A549 treated with DMSO at 1 μM for 4 hours (cell line): ENCODE results near the gene NR0B2. TPM values are rescaled to one million over a fixed set of nuclear protein-coding genes. Genes with fewer than 3 reads are reported as not detected.

Experiments
- total RNA-seq: library from RNA; stranded (reverse); fragments of 200-300 nt; extraction: Qiagen RNA extraction; gene quantifications from 5 replicates; pipeline ENCODE4 v1.2.3, GENCODE V29; 2022; ENCODE audit warnings: low read depth

Gene NR0B2
- 0.08 to 0.09 TPM in 2 of 5 replicates, not detected in the others for total RNA-seq

GRCh38 chr1:26913754-26914619, at the start of gene NR0B2:
TSS of gene NR0B2 (minus strand) at chr1:26913975. CDS start at chr1:26913940, 35 bp downstream.

GRCh38 chr1:26959722-26960624, 46.2 kb upstream of the NR0B2 start, which contains the start of gene KDF1:
TSS of gene KDF1 (minus strand) at chr1:26960468. CDS start at chr1:26952380, 8,088 bp downstream.

GRCh38 chr1:26921540-26922430, 8.0 kb upstream of the NR0B2 start, which contains the start of gene NUDC:
TSS of gene NUDC (plus strand) at chr1:26921743. CDS start at chr1:26921849, 106 bp downstream.

GRCh38 chr1:26900001-26900814, 13.6 kb downstream of the NR0B2 start, which contains the start of gene GPATCH3:
TSS of gene GPATCH3 (minus strand) at chr1:26900467. CDS start at chr1:26900442, 25 bp downstream.

GRCh38 chr1:26889551-26890466, 24.0 kb downstream of the NR0B2 start, which contains the start of gene GPN2:
TSS of gene GPN2 (minus strand) at chr1:26890283. CDS start at chr1:26890096, 187 bp downstream.

GRCh38 chr1:26862781-26863684, 50.7 kb downstream of the NR0B2 start, which contains the start of gene SFN:
TSS of gene SFN (plus strand) at chr1:26863149. CDS start at chr1:26863213, 64 bp downstream.

Other genes with a start within 250 kb of the NR0B2 start
- gene ARID1A, start 218.0 kb downstream of the NR0B2 start, total RNA-seq: 31.2 to 35.2 TPM (median 35.0 TPM) in 5 replicates
- 4.4 to 7.8 TPM (median 6.9 TPM) in 5 replicates for gene PIGV, start 126.0 kb downstream of the NR0B2 start, total RNA-seq
- 31.5 to 43.2 TPM (median 39.1 TPM) in 5 replicates for gene ZDHHC18, start 87.3 kb downstream of the NR0B2 start, total RNA-seq
- gene SFN, start 50.8 kb downstream of the NR0B2 start, total RNA-seq: 425 to 552 TPM (median 445 TPM) in 5 replicates
- gene GPN2, start 23.7 kb downstream of the NR0B2 start, total RNA-seq: 18.5 to 27.5 TPM (median 25.9 TPM) in 5 replicates
- gene GPATCH3, start 13.5 kb downstream of the NR0B2 start, total RNA-seq: 9.2 to 11.7 TPM (median 9.5 TPM) in 5 replicates
- gene NUDC, start 7.8 kb upstream of the NR0B2 start, total RNA-seq: 123 to 147 TPM (median 130 TPM) in 5 replicates
- gene KDF1, start 46.5 kb upstream of the NR0B2 start, total RNA-seq: not detected in 5 replicates
- 122 to 199 TPM (median 187 TPM) in 5 replicates for gene TRNP1, start 79.7 kb upstream of the NR0B2 start, total RNA-seq
- gene TENT5B, start 98.9 kb upstream of the NR0B2 start, total RNA-seq: 0.15 to 0.97 TPM (median 0.72 TPM) in 5 replicates
- 11.3 to 13.2 TPM (median 12.5 TPM) in 5 replicates for gene SLC9A1, start 241.2 kb upstream of the NR0B2 start, total RNA-seq